Body of pancreas (tissue), 4 donors: Measurements from ENCODE around the gene MAML3. TPM values are rescaled to one million over a fixed set of nuclear protein-coding genes. Genes with fewer than 3 reads are reported as not detected.
A peak's percentile ranks its signal among the peaks of the same experiment; 100 is the strongest.

Experiments used
- ATAC-seq: fragments of 150-250 bp; one replicate; pipeline ENCODE4 v1.9.1; 2016
- DNase-seq, 4 donors: peaks; one replicate each; pipeline ENCODE4 v3.0.0-alpha.2; 2019
- H3K27ac ChIP-seq, 4 donors: fragments of 200-600 bp; sonication (generic); 1 replicate in 3 of 4; 2 replicates in 1 of 4; pipeline versions ENCODE4 v1.5.1 to v1.6.1; 2016 to 2019; ENCODE audit warnings: mild to moderate bottlenecking in 1 of 4, mixed read lengths in 1 of 4, moderate library complexity in 1 of 4
- H3K27me3 ChIP-seq, 2 donors: fragments of 200-600 bp; sonication (generic); one replicate each; pipeline ENCODE4 v1.6.0; 2016; ENCODE audit warnings: mild to moderate bottlenecking in 1 of 2
- H3K36me3 ChIP-seq, 2 donors: fragments of 200-600 bp; sonication (generic); replicated peaks in 1 of 2; 2 replicates each; pipeline ENCODE4 v1.5.1; 2016; ENCODE audit warnings: low read depth in 2 of 2; ENCODE audit not compliant: insufficient read depth in 1 of 2
- H3K4me1 ChIP-seq: fragments of 200-600 bp; sonication (generic); one replicate; pipeline ENCODE4 v1.6.0; 2016
- H3K4me3 ChIP-seq, 2 donors: fragments of 200-600 bp; sonication (generic); 1 replicate in 1 of 2; 2 replicates in 1 of 2; pipeline ENCODE4 v1.5.1; 2016 to 2019
- H3K9me3 ChIP-seq, 3 donors: fragments of 200-600 bp; sonication (generic); 1 replicate in 2 of 3; 2 replicates in 1 of 3; pipeline ENCODE4 v1.5.1; 2016
- CTCF ChIP-seq, 7 experiments: fragments of 450-650 bp in 4 of 7; fragments of 200-600 bp in 3 of 7; sonication (generic) in 3 of 7; IDR thresholded peaks; one replicate each; pipeline ENCODE4 v1.5.1; 2016 to 2019; ENCODE audit warnings: antibody characterized with exemption in 7 of 7
- POLR2A ChIP-seq, 3 donors: fragments of 450-650 bp; IDR thresholded peaks; one replicate each; pipeline ENCODE4 v1.6.1; 2016; ENCODE audit warnings: antibody characterized with exemption in 3 of 3, mild to moderate bottlenecking in 2 of 3
- WGBS, 2 donors: methylation state at CpG; one replicate each; pipeline ENCODE4 v1.1.5; 2017; 5-methylcytosine and 5-hydroxymethylcytosine counted together
- intact Hi-C: fragments of 100-400 bp; cut with DNase I; formaldehyde crosslinking; loops from one replicate; pipeline ENCODE4 v1.15.1; 2023
- total RNA-seq, 2 donors: library from RNA; depleted of rRNA; stranded (reverse); fragments of >200 nt; gene quantifications; one replicate each; pipeline ENCODE4 v1.1.0, GENCODE V29; 2016

The MAML3 gene
- total RNA-seq, 2 donors from 2014 or later: 11.2 to 11.4 TPM

- H3K27me3 ChIP-seq: no peaks in the 10 kb centered on the region
- no peak for TF ChIP-seq CTCF (IDR thresholded peaks at IDR 0.05)
- TF ChIP-seq POLR2A (IDR thresholded peaks at IDR 0.05): peak in 2 of 3 donors; percentile 38 to 48
- peak; percentile 95 for ATAC-seq
- peak in 1 of 4 donors; percentile 70 for DNase-seq
- peak overlapping the region; percentile 74 to 92 (median 78) for H3K27ac ChIP-seq
- H3K4me1 ChIP-seq: peaks cover 48% of the 10 kb centered on the region
- H3K4me3 ChIP-seq: no peak overlapping the region
- 9 to 18% methylated on average over 3 of the region's 3 CpGs for WGBS, 2 donors
- intact Hi-C loops: loop anchor here (10.0 kb wide), 1 partner anchor 235 kb away; no protein-coding TSS in a partner anchor
- H3K9me3 ChIP-seq: no peaks in the 10 kb centered on the region
- no peaks in the 10 kb centered on the region for H3K36me3 ChIP-seq
These were observed 134.2 kb downstream of the MAML3 start for GRCh38 chr4:140019619-140020347.

GRCh38 chr4:140018931-140019618 lies 134.9 kb downstream of the MAML3 start:
- ATAC-seq: peak; percentile 5
- 30 to 34% methylated on average over 3 of the region's 3 CpGs for WGBS, 2 donors

GRCh38 chr4:140014284-140014683 lies 139.7 kb downstream of the MAML3 start:
- H3K9me3 ChIP-seq: no peaks in the 10 kb centered on the region
- peaks cover 31% of the 10 kb centered on the region for H3K4me1 ChIP-seq
- intact Hi-C loops: loop anchor here (10.0 kb wide), 1 partner anchor 241 kb away; no protein-coding TSS in a partner anchor
- 95 to 96% methylated on average over 5 of the region's 5 CpGs for WGBS, 2 donors
- ATAC-seq (no peak), DNase-seq (no peak)
- H3K36me3 ChIP-seq: no peaks in the 10 kb centered on the region
- no peaks in the 10 kb centered on the region for H3K27me3 ChIP-seq
- no peak overlapping the region for H3K27ac ChIP-seq
- no peak for TF ChIP-seq CTCF (IDR thresholded peaks at IDR 0.05)
- TF ChIP-seq POLR2A (IDR thresholded peaks at IDR 0.05): no peak
- no peak overlapping the region for H3K4me3 ChIP-seq

More at GRCh38 chr4:140018931-140019618, 134.9 kb downstream of the MAML3 start:
- peak overlapping the region; percentile 74 to 92 (median 78) for H3K27ac ChIP-seq
- intact Hi-C loops: loop anchor here (10.0 kb wide), 1 partner anchor 236 kb away; no protein-coding TSS in a partner anchor
- no peak for DNase-seq
- H3K9me3 ChIP-seq: no peaks in the 10 kb centered on the region
- no peaks in the 10 kb centered on the region for H3K27me3 ChIP-seq
- no peak overlapping the region for H3K4me3 ChIP-seq
- TF ChIP-seq POLR2A (IDR thresholded peaks at IDR 0.05) (no peak), CTCF (IDR thresholded peaks at IDR 0.05) (no peak)
- H3K36me3 ChIP-seq: no peaks in the 10 kb centered on the region
- H3K4me1 ChIP-seq: peaks cover 46% of the 10 kb centered on the region

- WGBS, 2 donors: 40 to 46% methylated on average over 11 of the region's 11 CpGs
These were observed 141.1 kb downstream of the MAML3 start for GRCh38 chr4:140012688-140013486.

More at GRCh38 chr4:140012688-140013486, 141.1 kb downstream of the MAML3 start:
- H3K9me3 ChIP-seq: no peaks in the 10 kb centered on the region
- H3K27ac ChIP-seq: peak overlapping the region in 3 of 4 donors; percentile 36 to 42 (median 39)
- ATAC-seq (peak; percentile 97), DNase-seq (peak; percentile 77 to 88 (median 80))
- peaks cover 17% of the 10 kb centered on the region for H3K4me1 ChIP-seq
- intact Hi-C loops: loop anchor here (10.0 kb wide), 1 partner anchor 242 kb away; no protein-coding TSS in a partner anchor
- no peaks in the 10 kb centered on the region for H3K27me3 ChIP-seq
- H3K4me3 ChIP-seq: no peak overlapping the region
- no peaks in the 10 kb centered on the region for H3K36me3 ChIP-seq
- TF ChIP-seq CTCF (IDR thresholded peaks at IDR 0.05) (peak in 6 of 7 experiments; percentile 50 to 89 (median 82)), POLR2A (IDR thresholded peaks at IDR 0.05) (no peak)
